Astrocyte of the hippocampus (primary cell): Measurements from ENCODE around the gene CITED2.

Experiments
- DNase-seq: peaks from one replicate; pipeline ENCODE4 v3.0.0; 2011; ENCODE audit warnings: low read depth, low spot score

Gene CITED2

DNA sequence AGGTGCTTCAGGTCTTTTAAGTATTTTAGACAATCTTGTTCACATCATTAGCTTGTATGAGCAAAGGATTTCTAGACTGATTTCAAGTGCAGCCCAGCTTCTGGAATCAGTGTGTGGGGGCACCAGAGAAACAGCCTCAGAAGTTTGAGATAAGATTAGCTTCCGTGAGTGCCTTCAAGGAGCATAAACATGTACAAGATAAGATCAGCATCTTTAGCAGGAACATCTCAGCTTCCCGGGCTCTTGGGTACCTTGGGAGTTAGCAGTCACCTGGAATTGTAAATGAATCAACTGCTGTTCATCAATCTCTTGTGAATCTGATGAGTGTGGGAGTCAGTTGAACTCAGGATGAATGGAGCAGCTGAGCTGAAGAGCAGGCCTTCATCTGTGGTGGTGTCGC, 12.0 kb upstream of the CITED2 start:
- no peak for DNase-seq

DNA sequence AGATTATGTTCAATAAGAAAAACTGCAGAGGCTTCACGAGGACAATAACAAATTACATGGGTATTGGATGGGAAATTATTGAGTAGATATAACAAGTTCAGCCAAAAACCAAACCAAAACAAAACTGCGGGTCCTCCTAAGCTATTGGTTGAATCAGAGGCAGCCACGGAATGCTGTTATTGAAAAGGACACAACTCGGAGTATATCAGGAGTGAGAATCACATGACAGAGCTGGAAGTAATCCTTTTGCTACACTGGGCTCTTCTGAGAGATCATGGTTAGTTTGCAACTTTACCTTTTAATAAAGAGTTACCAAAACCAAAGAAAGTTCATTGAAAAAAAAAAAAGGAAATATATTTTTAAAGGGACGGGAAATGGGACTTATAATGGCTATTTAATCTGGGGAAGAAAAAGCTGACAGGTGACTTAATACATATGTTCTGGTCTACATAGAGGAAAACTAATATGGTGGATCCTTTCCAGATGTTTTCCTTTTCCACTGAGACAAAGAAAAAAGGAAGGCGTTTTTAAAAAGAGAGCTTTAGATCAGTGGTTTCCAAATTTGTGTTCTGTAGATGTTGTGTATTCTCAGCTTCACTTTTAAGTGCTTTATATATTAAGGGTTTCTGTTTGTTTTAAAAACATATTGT, 6.9 kb upstream of the CITED2 start:
- peak; percentile 55 for DNase-seq

- no peak for DNase-seq
Observed at GRCh38 chr6:139380611-139381010, 6.2 kb upstream of the CITED2 start.

GRCh38 chr6:139380168-139380567, 5.7 kb upstream of the CITED2 start:
- DNase-seq: no peak

DNA sequence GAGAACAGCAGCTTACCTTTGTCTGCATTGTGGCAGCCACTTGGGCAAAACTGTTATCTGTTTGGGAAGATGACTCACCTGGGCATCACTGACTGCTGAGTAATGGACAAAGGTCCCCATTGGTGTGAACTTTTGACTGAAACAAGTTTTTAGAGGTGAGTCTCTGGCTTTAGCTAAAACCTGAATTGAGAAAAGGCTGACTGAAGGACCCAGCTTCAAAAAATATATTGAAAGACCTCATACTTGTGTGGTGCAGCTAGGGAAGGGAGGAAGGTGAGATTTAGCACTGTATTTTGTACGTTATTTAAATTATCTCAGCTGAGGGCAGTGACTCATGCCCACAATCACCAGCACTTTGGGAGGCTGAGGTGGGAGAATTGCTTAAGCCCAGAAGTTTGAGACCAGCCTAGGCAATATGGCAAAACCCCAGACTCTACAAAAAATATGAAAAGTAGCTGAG, 4.5 kb upstream of the CITED2 start:
- peak; percentile 39 for DNase-seq

GRCh38 chr6:139378226-139378625, 3.8 kb upstream of the CITED2 start:
- no peak for DNase-seq

DNA sequence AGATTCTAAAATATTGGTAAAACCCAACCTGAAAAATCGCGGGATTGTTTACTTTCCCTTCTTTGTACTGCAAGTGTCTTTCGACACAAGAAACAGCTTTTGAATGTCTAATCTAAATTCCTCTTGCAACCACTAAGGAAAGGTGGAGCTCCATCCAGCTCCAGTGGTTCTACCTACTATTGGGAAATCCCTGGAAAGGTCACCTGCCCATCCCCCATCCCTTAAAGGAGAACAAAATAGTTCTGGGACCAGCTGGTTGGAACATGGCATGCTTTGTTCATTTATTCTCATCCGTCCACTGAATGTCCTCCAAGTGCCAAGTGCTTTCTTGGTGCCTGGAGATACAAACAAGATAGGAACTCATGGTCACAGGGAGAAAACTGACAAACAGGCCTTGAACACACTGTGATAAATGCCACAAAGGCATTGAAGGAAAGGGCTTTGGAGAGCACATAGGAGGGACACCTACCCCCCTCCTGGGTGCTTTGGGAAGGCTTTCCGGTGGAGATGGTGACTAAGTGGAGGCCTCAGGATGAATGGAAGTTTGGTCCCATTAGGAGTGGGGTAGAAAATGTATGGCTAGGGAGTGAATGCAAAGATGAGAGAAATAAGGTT, 2.3 kb upstream of the CITED2 start:
- peak; percentile 56 for DNase-seq

DNA sequence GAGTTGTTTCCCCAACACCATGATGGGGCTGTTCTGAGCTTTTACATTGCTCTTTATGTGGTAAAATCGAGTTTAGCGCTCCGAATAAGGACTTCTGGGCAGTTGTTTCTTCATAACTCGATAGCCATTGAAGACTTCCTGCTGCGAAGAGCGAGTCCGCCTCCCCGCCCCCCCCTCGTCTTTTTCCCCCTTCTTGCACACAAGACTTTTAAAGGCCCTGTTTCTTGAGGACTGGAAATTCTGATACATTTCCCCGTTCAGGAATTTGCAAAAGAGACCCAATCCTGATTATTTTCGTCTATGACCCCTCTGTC, 1.5 kb upstream of the CITED2 start:
- DNase-seq: peak; percentile 77

DNA sequence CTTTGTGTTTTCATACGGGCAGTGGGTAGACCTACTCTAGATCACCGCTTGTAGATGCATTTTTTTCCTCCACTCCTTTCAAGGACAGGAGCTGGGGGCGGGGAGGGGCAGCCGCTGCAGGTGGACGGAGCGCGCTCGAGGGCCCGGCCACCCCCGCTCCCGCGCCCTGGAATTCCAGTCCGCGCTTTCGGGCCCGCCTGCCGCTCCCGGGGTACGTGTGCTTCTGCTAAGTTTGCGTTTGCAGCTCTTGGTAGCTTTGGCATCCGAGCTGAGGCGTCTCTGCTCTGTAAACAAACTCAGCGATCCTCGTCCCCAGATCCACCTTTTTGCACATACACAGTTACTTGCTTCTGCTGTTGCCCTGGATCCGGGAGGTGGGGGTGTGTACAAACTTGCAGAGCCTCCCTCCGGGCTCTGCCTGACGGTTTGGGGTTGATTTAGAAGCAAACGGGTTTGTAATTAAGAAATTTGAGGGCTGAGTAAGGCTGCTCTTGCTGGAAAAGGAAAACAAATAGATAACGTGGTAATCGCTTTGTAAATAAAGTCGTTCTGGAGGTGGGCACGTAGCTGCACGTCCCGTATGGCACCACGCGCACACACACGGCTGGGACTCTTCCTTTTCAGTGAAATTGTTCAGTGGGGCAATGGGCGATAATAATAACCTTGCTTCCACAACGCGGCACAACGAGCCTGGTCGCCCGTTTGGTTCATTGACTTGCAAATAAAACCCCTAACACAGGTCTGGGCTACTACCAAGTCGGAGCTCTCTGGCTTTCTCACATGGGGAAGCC, 973 bp upstream of the CITED2 start:
- peak; percentile 97 for DNase-seq

DNA sequence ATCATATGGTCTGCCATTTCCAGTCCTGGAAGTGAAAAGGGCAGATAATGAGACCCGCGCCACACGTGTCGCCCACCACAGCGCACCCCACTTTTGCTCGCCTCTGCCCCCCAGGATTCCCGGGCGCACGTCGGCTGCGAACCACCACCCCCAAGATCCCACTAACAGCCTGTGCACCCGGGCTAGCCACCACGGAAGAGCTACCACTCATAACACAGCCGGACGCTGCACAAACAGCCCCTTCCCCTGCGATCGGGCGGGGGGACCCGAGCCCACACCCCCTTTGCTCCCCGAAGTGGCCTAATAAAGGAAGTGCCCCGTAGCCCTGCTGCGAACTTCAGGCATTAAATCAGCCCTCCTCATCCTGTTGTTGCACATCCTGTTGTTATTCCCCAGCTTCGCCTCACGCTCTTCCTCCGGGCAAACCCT, 506 bp downstream of the CITED2 start:
- no peak for DNase-seq

- DNase-seq: peak; percentile 76
Observed at GRCh38 chr6:139373154-139373927, 1.1 kb downstream of the CITED2 start.

GRCh38 chr6:139372326-139373153, 1.9 kb downstream of the CITED2 start:
- peak; percentile 28 for DNase-seq

DNA sequence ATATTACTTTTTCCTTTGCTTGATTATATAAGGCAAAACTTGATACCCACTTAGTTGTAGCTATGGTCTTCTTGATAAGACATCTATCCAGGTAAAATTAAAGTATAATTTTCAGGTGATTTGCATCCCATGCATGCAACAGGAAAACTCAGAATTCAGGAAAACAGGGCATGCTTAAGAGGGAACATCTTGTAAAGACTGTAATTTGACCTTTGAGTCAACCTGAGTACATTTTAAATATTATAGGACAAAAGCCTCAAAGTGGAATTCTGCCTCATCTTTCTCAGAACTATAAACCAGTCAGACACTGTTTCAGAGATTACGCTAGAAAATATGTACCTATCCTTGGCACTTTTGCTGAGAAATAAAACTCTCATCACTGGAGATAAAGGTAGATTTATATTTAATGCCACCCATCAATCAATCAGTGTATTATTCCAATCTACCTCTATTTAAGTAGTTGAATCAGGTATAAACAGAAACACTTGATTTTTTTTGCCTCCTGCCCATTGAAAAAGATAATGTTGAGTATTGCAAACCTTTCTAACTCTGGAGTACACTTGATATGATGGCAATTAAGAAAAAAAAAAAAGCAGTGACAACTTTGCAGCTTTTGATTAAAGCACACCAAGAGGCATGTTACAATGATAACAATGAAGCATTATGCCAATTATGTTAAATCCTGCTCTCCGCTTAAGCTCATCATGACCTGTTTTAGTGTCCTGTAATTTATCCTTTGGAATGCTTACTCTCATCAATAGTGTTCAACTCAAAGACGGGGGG, 2.8 kb downstream of the CITED2 start:
- peak; percentile 32 for DNase-seq

- no peak for DNase-seq
Observed at GRCh38 chr6:139370999-139371345, 3.5 kb downstream of the CITED2 start.

DNA sequence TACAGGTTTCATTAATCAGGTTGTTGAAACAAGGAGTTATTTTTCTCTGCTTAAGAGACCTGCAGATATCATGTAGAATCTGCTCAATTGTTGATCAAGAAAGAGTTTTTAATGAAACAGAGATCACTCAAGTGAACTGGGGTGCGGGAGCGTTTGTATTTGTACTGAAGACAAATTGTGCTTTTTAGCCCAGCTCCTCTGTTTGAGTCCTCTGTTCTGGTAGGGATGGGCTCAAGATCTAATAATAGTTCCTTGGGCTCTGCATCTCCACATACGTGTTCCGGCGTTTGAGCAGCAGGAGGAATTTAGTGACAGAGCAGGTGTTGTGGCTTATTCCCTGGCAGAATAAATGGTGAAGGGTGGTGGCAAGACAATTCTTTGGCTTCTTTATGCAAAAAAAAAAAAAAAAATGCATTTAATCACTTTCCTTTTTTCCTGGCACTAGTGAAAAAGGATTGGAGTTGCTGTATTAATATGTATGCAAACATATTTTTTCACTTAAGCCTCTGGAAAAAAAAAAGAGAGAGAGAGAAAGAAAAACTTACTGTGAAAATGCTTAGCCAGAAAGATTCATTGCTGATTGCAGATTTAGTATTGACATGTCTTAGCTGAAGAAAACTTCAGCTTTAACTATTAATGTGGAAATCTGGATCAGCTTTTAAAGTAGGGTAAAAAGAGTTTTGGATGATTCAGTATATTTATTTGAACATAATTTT, 4.0 kb downstream of the CITED2 start:
- DNase-seq: peak; percentile 71

DNA sequence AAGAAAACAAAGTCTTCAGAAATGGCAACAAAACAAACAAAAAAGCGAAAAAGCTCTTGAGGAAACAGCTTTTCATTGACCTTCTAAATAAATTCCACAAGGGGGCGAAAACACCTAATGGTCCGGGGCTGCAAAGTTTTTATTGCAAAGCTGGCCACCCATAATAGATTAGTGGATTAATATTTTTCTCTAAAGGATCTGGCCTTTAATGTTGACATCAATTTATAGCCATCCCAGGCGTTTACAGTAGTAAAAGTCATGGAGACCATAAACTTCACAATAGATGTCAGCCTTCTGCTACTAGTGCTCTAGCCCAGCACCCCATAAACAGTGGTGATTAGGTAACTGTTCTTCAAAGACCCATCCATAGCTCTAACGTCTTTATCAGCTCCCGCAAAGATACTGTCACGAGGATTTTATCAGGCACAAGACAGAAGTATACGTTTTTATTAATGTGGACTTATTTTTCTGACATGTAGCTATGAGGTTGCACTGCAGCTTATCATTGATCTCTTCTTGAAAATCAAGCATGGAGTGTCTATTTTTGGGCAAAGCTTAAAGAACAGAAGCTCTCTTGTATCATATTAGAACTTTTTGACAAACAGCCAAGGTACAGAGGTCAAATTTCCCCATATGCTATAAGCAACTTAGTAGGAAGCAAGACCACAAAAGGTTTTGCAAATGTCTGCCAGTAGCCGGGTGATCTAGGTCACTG, 4.7 kb downstream of the CITED2 start:
- DNase-seq: peak; percentile 77

- peak; percentile 72 for DNase-seq
Observed at GRCh38 chr6:139369068-139369467, 5.4 kb downstream of the CITED2 start.

DNA sequence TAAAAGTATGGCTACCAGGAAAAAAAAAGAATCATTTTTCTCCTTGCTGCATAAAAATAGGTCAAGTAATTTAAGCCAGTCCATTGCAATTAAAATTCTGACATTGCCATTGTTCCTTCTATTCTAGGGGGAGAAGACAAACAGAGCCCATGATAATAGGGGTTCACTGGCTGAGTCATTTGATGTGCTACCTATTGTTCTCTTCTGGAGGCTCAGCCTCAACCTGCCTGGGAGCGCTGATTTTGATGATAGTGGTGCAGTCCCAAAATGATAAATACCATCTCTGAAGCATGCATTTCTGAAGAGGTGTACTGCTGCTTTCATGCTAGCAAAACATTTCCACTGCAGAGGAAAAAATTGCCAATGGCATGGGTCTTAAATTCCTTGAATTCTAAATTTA, 5.8 kb downstream of the CITED2 start:
- no peak for DNase-seq

- peak; percentile 69 for DNase-seq
Observed at GRCh38 chr6:139367810-139368351, 6.6 kb downstream of the CITED2 start.
